ENCODE data around the gene BEST3.

The BEST3 gene

DNA sequence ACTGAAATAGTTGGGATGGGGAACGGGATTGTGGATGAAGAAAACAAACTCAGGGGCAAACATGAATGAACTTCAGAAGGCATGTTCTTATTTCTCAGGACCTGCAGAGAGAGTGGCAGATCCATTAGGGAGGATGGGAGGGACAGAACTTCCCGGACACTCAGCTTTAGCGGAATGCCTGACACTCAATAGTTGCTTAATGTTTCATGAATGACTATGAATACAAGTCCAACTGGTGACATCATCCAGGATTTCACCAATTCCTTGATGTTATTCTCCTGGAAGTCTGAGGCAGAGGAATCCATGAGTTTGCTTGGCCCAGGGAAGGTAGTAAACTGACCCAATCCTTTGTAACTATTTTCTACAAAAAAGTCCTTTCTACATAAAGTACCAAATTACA is 50.6 kb downstream of the BEST3 start:
- TF ChIP-seq FOXP2 (optimal IDR thresholded peaks at IDR 0.05; ENCODE audit: borderline replicate concordance, extremely low read depth, extremely low read length, insufficient read depth) (no peak), TAF1 (IDR thresholded peaks at IDR 0.05; ENCODE audit: borderline replicate concordance, insufficient read depth, low read length) (no peak), SIN3A (IDR thresholded peaks at IDR 0.05; ENCODE audit: borderline replicate concordance, insufficient read depth, low read length) (no peak), REST (IDR thresholded peaks at IDR 0.05; ENCODE audit: insufficient read depth in 1 of 2, low read depth in 2 of 2, low read length in 2 of 2) (no peak), POLR2AphosphoS5 (IDR thresholded peaks at IDR 0.05; ENCODE audit: low read depth, low read length) (no peak)

GRCh38 chr12:69647178-69647577 is 51.9 kb downstream of the BEST3 start:
- TF ChIP-seq REST (IDR thresholded peaks at IDR 0.05; ENCODE audit: insufficient read depth in 1 of 2, low read depth in 2 of 2, low read length in 2 of 2) (no peak), POLR2AphosphoS5 (IDR thresholded peaks at IDR 0.05; ENCODE audit: low read depth, low read length) (no peak), FOXP2 (optimal IDR thresholded peaks at IDR 0.05; ENCODE audit: borderline replicate concordance, extremely low read depth, extremely low read length, insufficient read depth) (no peak), TAF1 (IDR thresholded peaks at IDR 0.05; ENCODE audit: borderline replicate concordance, insufficient read depth, low read length) (no peak), SIN3A (IDR thresholded peaks at IDR 0.05; ENCODE audit: borderline replicate concordance, insufficient read depth, low read length) (no peak)

- TF ChIP-seq FOXP2 (optimal IDR thresholded peaks at IDR 0.05; ENCODE audit: borderline replicate concordance, extremely low read depth, extremely low read length, insufficient read depth) = no peak
- TF ChIP-seq TAF1 (IDR thresholded peaks at IDR 0.05; ENCODE audit: borderline replicate concordance, insufficient read depth, low read length) = no peak
- TF ChIP-seq SIN3A (IDR thresholded peaks at IDR 0.05; ENCODE audit: borderline replicate concordance, insufficient read depth, low read length) = no peak
- TF ChIP-seq REST (IDR thresholded peaks at IDR 0.05; ENCODE audit: insufficient read depth in 1 of 2, low read depth in 2 of 2, low read length in 2 of 2) = no peak
- no peak for TF ChIP-seq POLR2AphosphoS5 (IDR thresholded peaks at IDR 0.05; ENCODE audit: low read depth, low read length)
Observed at GRCh38 chr12:69645031-69645430, 54.1 kb downstream of the BEST3 start.

DNA sequence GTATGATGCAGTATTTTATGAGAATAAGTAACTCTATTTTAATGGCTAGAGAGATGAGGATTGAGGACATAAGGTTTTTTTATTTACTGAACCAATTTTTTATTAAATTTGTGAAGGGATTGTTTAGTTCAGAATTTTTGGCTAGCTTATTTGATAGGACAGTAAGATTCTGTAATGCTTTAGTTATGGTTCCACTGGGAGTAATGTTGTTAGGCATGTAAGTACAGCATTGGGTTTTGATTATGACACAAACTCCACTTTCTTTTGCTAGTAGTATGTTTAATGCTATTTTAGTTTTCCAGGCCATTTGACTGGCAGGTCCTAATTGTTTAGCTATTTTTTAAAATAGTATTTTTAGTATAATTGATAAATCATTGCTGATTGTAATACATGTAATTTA is 54.6 kb downstream of the BEST3 start:
- no peak for TF ChIP-seq REST (IDR thresholded peaks at IDR 0.05; ENCODE audit: insufficient read depth in 1 of 2, low read depth in 2 of 2, low read length in 2 of 2)
- no peak for TF ChIP-seq TAF1 (IDR thresholded peaks at IDR 0.05; ENCODE audit: borderline replicate concordance, insufficient read depth, low read length)
- no peak for TF ChIP-seq SIN3A (IDR thresholded peaks at IDR 0.05; ENCODE audit: borderline replicate concordance, insufficient read depth, low read length)

- no peak for TF ChIP-seq TAF1 (IDR thresholded peaks at IDR 0.05; ENCODE audit: borderline replicate concordance, insufficient read depth, low read length)
- TF ChIP-seq FOXP2 (optimal IDR thresholded peaks at IDR 0.05; ENCODE audit: borderline replicate concordance, extremely low read depth, extremely low read length, insufficient read depth) = no peak
- TF ChIP-seq SIN3A (IDR thresholded peaks at IDR 0.05; ENCODE audit: borderline replicate concordance, insufficient read depth, low read length) = no peak
- TF ChIP-seq POLR2AphosphoS5 (IDR thresholded peaks at IDR 0.05; ENCODE audit: low read depth, low read length) = no peak
- TF ChIP-seq REST (IDR thresholded peaks at IDR 0.05; ENCODE audit: insufficient read depth in 1 of 2, low read depth in 2 of 2, low read length in 2 of 2) = no peak
Observed at GRCh38 chr12:69642531-69642930, 56.6 kb downstream of the BEST3 start.
